HEK293T (cell line): ENCODE measurements around the gene DEFB124.

ENCODE experiments used
- ARNT ChIP-seq: fragments of 450-650 bp; IDR thresholded peaks from 2 replicates; pipeline ENCODE4 v1.6.1; 2017; ENCODE audit warnings: mild to moderate bottlenecking
- ELF4 ChIP-seq: fragments of 450-650 bp; IDR thresholded peaks from 2 replicates; pipeline ENCODE4 v1.6.1; 2017; ENCODE audit warnings: antibody characterized with exemption
- FOXA1 ChIP-seq: fragments of 450-650 bp; IDR thresholded peaks from 2 replicates; pipeline ENCODE4 v1.6.1; 2016; ENCODE audit warnings: mild to moderate bottlenecking
- FOXK2 ChIP-seq: fragments of 450-650 bp; IDR thresholded peaks from 2 replicates; pipeline ENCODE4 v1.6.1; 2016; ENCODE audit warnings: mild to moderate bottlenecking
- FOXM1 ChIP-seq: fragments of 450-650 bp; IDR thresholded peaks from 2 replicates; pipeline ENCODE4 v1.6.1; 2017; ENCODE audit warnings: mild to moderate bottlenecking, borderline replicate concordance
- SP1 ChIP-seq: fragments of 450-650 bp; IDR thresholded peaks from 2 replicates; pipeline ENCODE4 v1.6.1; 2017
- SUZ12 ChIP-seq: fragments of 450-650 bp; IDR thresholded peaks from 2 replicates; pipeline ENCODE4 v1.6.1; 2016; ENCODE audit warnings: mild to moderate bottlenecking

DNA sequence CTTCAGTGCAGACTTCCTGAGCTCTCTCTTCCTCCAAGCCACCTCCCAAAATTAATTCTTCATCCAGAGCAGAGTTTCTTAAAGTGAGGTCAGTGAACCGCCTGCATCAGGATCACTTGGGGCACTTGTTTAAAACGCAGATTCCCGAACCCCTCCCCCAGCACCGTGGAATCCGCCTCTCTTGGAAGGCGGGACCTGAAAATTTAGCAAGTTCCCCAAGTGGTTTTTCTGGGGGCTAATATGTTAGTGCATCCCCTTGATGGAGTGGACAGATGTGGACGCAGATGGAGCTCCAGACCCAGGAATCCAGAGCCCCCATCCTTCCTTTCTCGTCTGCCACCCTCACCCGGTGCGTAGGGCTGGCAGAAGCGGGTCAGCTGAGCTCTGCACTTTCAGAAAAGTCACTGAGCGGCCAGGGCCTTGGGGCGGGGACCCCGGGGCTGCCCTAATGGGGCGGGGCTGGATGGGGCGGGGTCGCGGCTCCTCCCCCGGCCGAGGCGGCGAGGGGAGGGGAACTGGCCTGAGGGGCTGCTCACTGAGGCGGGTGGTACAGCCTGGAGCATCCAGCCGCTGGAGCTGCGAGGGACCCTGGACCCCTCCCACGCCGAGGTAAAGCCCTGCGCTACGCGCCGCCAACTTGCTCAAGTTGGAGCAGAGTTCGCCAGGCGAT is at the start of gene DEFB124, which contains the start of gene REM1:
- no peak for TF ChIP-seq FOXM1
- TF ChIP-seq SP1: no peak
- TF ChIP-seq FOXK2: no peak
- TF ChIP-seq ELF4: no peak
- TF ChIP-seq SUZ12: no peak
- no peak for TF ChIP-seq ARNT
- TF ChIP-seq FOXA1: no peak
